HCT116 (cell line): ENCODE results near the gene ZSWIM9. TPM values are rescaled to one million over a fixed set of nuclear protein-coding genes. Genes with fewer than 3 reads are reported as not detected.

ENCODE experiments used
- ATAC-seq: fragments of 200-7000 bp; cut with Tn5 transposase; 2 replicates; pipeline ENCODE4 v1.9.1; 2020; ENCODE audit warnings: mild to moderate bottlenecking, moderate library complexity
- BruUV-seq: library from RNA; stranded (reverse); fragments of 400-500 nt; replicated peaks from 2 replicates; lab custom pipeline; 2021; lab: Mats Ljungman, UMichigan
- CTCF ChIA-PET: fragments of 300-600 bp; sonication (Branson Sonifier 250); formaldehyde crosslinking; loops from one replicate; lab custom pipeline; 2021; ENCODE audit warnings: antibody characterized with exemption; lab: Charles Lee
- POLR2A ChIA-PET: fragments of 300-600, 350-600 bp; sonication (Branson Sonifier 250); formaldehyde crosslinking; loops from one replicate; lab custom pipeline; 2021; ENCODE audit warnings: antibody characterized with exemption; lab: Charles Lee
- RAD21 ChIA-PET, 2 experiments: fragments of 300-600 bp; sonication (Branson Sonifier 250); formaldehyde crosslinking; loops; one replicate each; lab custom pipeline; 2023; ENCODE audit warnings: low total read pairs in 2 of 2; ENCODE audit not compliant: uncharacterized antibody in 2 of 2, unreplicated experiment in 2 of 2, low non-redundant PET in 1 of 2; lab: Charles Lee
- DNase-seq: peaks from one replicate; pipeline ENCODE4 v3.0.0-alpha.2; 2010; ENCODE audit warnings: low read depth, low spot score
- H2AFZ ChIP-seq: fragments of 200-600 bp; shearing (Covaris generic), sonication (generic); 2 replicates; pipeline ENCODE4 v1.6.1; 2017; ENCODE audit warnings: low read depth, mixed run types, mixed read lengths, antibody characterized with exemption, low read length; ENCODE audit not compliant: poor library complexity, severe bottlenecking
- H3K27ac ChIP-seq: 2 replicates; pipeline ENCODE4 v1.5.1; 2012; ENCODE audit warnings: low read depth, low read length
- H3K27me3 ChIP-seq: fragments of 200-600 bp; sonication (generic); 2 replicates; pipeline ENCODE4 v1.6.1; 2016; ENCODE audit warnings: mixed run types, low read length, mixed read lengths; ENCODE audit not compliant: insufficient read depth
- H3K36me3 ChIP-seq, 2 experiments: fragments of 200-500 bp in 1 of 2; fragments of 200-600 bp in 1 of 2; sonication (Bioruptor generic) in 1 of 2; sonication (generic) in 1 of 2; 2 replicates each; pipeline versions ENCODE4 v1.5.1 to v1.6.1; 2014 to 2016; ENCODE audit warnings: low read length in 2 of 2, inconsistent platforms in 1 of 2, mixed read lengths in 1 of 2, mixed run types in 1 of 2; ENCODE audit not compliant: insufficient read depth in 2 of 2, control insufficient read depth in 1 of 2
- H3K4me1 ChIP-seq, 2 experiments: fragments of 200-600 bp in 1 of 2; sonication (generic) in 1 of 2; 2 replicates each; pipeline versions ENCODE4 v1.5.1 to v1.6.1; 2012 to 2017; ENCODE audit warnings: low read length in 2 of 2, inconsistent platforms in 1 of 2, mild to moderate bottlenecking in 1 of 2, mixed read lengths in 1 of 2, mixed run types in 1 of 2, moderate library complexity in 1 of 2; ENCODE audit not compliant: insufficient read depth in 2 of 2, control insufficient read depth in 1 of 2
- H3K4me2 ChIP-seq: fragments of 200-600 bp; sonication (generic); 2 replicates; pipeline ENCODE4 v1.6.1; 2017; ENCODE audit warnings: mixed run types, low read length, mixed read lengths
- H3K4me3 ChIP-seq, 2 experiments: fragments of 200-600 bp in 1 of 2; sonication (generic) in 1 of 2; replicated peaks in 1 of 2; 2 replicates each; pipeline ENCODE4 v1.5.1; 2011 to 2016; ENCODE audit warnings: low read length in 2 of 2, control low read depth in 1 of 2, low read depth in 1 of 2, mild to moderate bottlenecking in 1 of 2, mixed read lengths in 1 of 2, mixed run types in 1 of 2
- H3K79me2 ChIP-seq: fragments of 200-600 bp; sonication (generic); 2 replicates; pipeline ENCODE4 v1.6.1; 2017; ENCODE audit warnings: mild to moderate bottlenecking, mixed run types, low read length, moderate library complexity, mixed read lengths; ENCODE audit not compliant: insufficient read depth
- H3K9ac ChIP-seq: fragments of 200-600 bp; sonication (generic); 2 replicates; pipeline ENCODE4 v1.6.1; 2016; ENCODE audit warnings: low read length, mixed read lengths
- H3K9me2 ChIP-seq: fragments of 200-600 bp; sonication (generic), shearing (Covaris generic); 2 replicates; pipeline ENCODE4 v1.6.1; 2017; ENCODE audit warnings: mixed run types, mild to moderate bottlenecking, moderate library complexity; ENCODE audit not compliant: insufficient read depth
- H3K9me3 ChIP-seq, 2 experiments: fragments of 200-500 bp in 1 of 2; fragments of 200-600 bp in 1 of 2; sonication (Bioruptor generic) in 1 of 2; sonication (generic) in 1 of 2; 2 replicates each; pipeline ENCODE4 v1.6.1; 2014 to 2017; ENCODE audit warnings: low read length in 2 of 2, mixed read lengths in 2 of 2, inconsistent platforms in 1 of 2, low read depth in 1 of 2, mild to moderate bottlenecking in 1 of 2, mixed run types in 1 of 2, moderate library complexity in 1 of 2; ENCODE audit not compliant: control insufficient read depth in 1 of 2, insufficient read depth in 1 of 2
- H4K20me1 ChIP-seq: fragments of 200-600 bp; sonication (generic), shearing (Covaris generic); 2 replicates; pipeline ENCODE4 v1.6.1; 2017; ENCODE audit warnings: mixed run types, mild to moderate bottlenecking, moderate library complexity; ENCODE audit not compliant: insufficient read depth
- CBX3 ChIP-seq: IDR thresholded peaks from 2 replicates; pipeline ENCODE4 v1.6.1; 2012; ENCODE audit warnings: low read depth
- CEBPB ChIP-seq: IDR thresholded peaks from 2 replicates; pipeline ENCODE4 v1.6.1; 2012; ENCODE audit warnings: low read depth
- EGR1 ChIP-seq: IDR thresholded peaks from 2 replicates; pipeline ENCODE4 v1.6.1; 2012; ENCODE audit warnings: low read depth
- EZH2 ChIP-seq: fragments of 200-600 bp; sonication (generic); IDR thresholded peaks from 2 replicates; pipeline ENCODE4 v1.6.1; 2017; ENCODE audit warnings: antibody characterized with exemption, mixed run types
- JUND ChIP-seq: IDR thresholded peaks from 2 replicates; pipeline ENCODE4 v1.6.1; 2012
- POLR2A ChIP-seq: IDR thresholded peaks from 2 replicates; pipeline ENCODE4 v1.7.0; 2011; ENCODE audit warnings: borderline replicate concordance; ENCODE audit not compliant: insufficient read depth, insufficient read length; ENCODE audit errors: extremely low read depth
- POLR2AphosphoS5 ChIP-seq: IDR thresholded peaks from 2 replicates; pipeline ENCODE4 v1.6.1; 2011; ENCODE audit warnings: mild to moderate bottlenecking, low read depth, low read length, moderate library complexity
- RAD21 ChIP-seq: IDR thresholded peaks from 2 replicates; pipeline ENCODE4 v1.6.1; 2012; ENCODE audit warnings: low read depth, mild to moderate bottlenecking
- SIN3A ChIP-seq: IDR thresholded peaks from 2 replicates; pipeline ENCODE4 v1.6.1; 2012; ENCODE audit warnings: low read depth
- SP1 ChIP-seq: IDR thresholded peaks from 2 replicates; pipeline ENCODE4 v1.6.1; 2012; ENCODE audit warnings: low read depth
- SRF ChIP-seq: IDR thresholded peaks from 2 replicates; pipeline ENCODE4 v1.6.1; 2012; ENCODE audit warnings: low read depth
- TCF7L2 ChIP-seq: IDR thresholded peaks from 2 replicates; pipeline ENCODE4 v1.7.0; 2011; ENCODE audit warnings: borderline replicate concordance, inconsistent platforms; ENCODE audit not compliant: insufficient read depth, insufficient read length; ENCODE audit errors: extremely low read depth
- YY1 ChIP-seq: IDR thresholded peaks from 2 replicates; pipeline ENCODE4 v1.6.1; 2011; ENCODE audit warnings: low read length, low read depth, moderate library complexity, mild to moderate bottlenecking; ENCODE audit not compliant: insufficient replicate concordance; ENCODE audit errors: extremely low read depth
- ZFX ChIP-seq: fragments of 450-650 bp; IDR thresholded peaks from 2 replicates; pipeline ENCODE4 v1.6.1; 2017
- ZNF274 ChIP-seq: fragments of 200-500 bp; sonication (Bioruptor generic); IDR thresholded peaks from 2 replicates; pipeline ENCODE4 v1.6.1; 2014; ENCODE audit warnings: mild to moderate bottlenecking, low read depth, low read length, inconsistent platforms
- intact Hi-C: fragments of 100-400 bp; cut with micrococcal nuclease; formaldehyde crosslinking; loops from 2 replicates; pipeline ENCODE4 v1.10.0; 2022
- total RNA-seq: library from RNA; stranded (reverse); gene quantifications from one replicate; pipeline ENCODE4 v1.2.1, GENCODE V29; 2021; ENCODE audit not compliant: unreplicated experiment
- TF ChIP-seq, protein P1 (sequence below): IDR thresholded peaks from 2 replicates; pipeline ENCODE4 v1.6.1; 2011; ENCODE audit warnings: mild to moderate bottlenecking, low read length, moderate library complexity; ENCODE audit not compliant: insufficient replicate concordance; ENCODE audit errors: extremely low read depth
- TF ChIP-seq, protein P2 (sequence below): IDR thresholded peaks from 2 replicates; pipeline ENCODE4 v1.6.1; 2012; ENCODE audit warnings: low read depth
- TF ChIP-seq, protein P3 (sequence below), 3 experiments: fragments of 200-600 bp in 1 of 3; sonication (generic) in 1 of 3; IDR thresholded peaks in 2 of 3; conservative IDR thresholded peaks in 1 of 3; 2 replicates each; pipeline ENCODE4 v1.5.1; 2012 to 2017; ENCODE audit warnings: low read depth in 2 of 3, low read length in 2 of 3, antibody characterized with exemption in 1 of 3, borderline replicate concordance in 1 of 3, control low read depth in 1 of 3, mild to moderate bottlenecking in 1 of 3, mixed read lengths in 1 of 3, mixed run types in 1 of 3, moderate library complexity in 1 of 3; ENCODE audit not compliant: insufficient read depth in 1 of 3
- TF ChIP-seq, protein P4 (sequence below): IDR thresholded peaks from 2 replicates; pipeline ENCODE4 v1.6.1; 2012
- TF ChIP-seq, protein P5 (sequence below): IDR thresholded peaks from 2 replicates; pipeline ENCODE4 v1.6.1; 2012

ZSWIM9 gene
- total RNA-seq, 1 experiment from 2014 or later, result 10.2 TPM

DNA sequence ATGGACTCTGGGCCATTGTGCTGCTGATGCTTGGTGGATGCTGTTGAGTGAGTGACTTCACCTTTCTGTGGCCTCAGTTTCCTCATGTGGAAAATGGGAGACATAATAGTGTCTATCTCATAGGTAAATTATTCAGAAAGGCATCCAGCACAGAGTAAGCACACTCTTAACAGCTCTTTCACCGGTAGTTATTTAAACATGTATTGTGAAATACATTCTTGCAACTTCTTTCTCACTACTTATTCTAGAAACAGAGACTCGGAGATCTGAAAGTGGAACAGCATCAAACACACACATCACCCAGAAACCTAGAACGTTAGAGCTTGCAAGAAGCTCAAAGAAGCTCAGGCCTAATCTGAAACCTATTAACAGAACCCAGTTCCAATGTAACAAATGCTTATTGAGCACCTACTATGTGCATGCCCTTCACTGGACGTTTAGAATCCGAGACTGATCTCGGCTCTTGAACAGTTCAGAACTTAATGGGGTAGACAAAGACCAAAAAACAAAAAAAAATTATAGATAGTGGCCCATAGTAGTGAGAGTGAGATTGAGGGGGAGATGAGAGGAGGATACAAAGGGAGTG lies 4.1 kb downstream of the ZSWIM9 start:
- ChIA-PET RAD21 (no interaction called here), CTCF (no interaction called here), POLR2A (no interaction called here)
- Histone ChIP-seq H3K4me2 (no peak overlapping the region), H4K20me1 (no peaks in the 10 kb centered on the region), H3K36me3 (peaks cover 8 to 25% of the 10 kb centered on the region in 2 experiments; a peak in 3 of 4 replicates), H3K79me2 (peaks cover 16% of the 10 kb centered on the region), H3K4me1 (peaks cover 4 to 9% of the 10 kb centered on the region in 2 experiments; a peak in 3 of 4 replicates), H2AFZ (no peak overlapping the region), H3K27ac (no peak overlapping the region), H3K27me3 (no peaks in the 10 kb centered on the region), H3K4me3 (no peak overlapping the region), H3K9me2 (no peaks in the 10 kb centered on the region), H3K9me3 (no peaks in the 10 kb centered on the region), H3K9ac (no peak overlapping the region)
- intact Hi-C loops, result no loop called here
- ATAC-seq (no peak), DNase-seq (no peak)
- BruUV-seq, result TSS peak; percentile 3
- TF ChIP-seq POLR2AphosphoS5, result no peak
- TF ChIP-seq, protein P1, sequence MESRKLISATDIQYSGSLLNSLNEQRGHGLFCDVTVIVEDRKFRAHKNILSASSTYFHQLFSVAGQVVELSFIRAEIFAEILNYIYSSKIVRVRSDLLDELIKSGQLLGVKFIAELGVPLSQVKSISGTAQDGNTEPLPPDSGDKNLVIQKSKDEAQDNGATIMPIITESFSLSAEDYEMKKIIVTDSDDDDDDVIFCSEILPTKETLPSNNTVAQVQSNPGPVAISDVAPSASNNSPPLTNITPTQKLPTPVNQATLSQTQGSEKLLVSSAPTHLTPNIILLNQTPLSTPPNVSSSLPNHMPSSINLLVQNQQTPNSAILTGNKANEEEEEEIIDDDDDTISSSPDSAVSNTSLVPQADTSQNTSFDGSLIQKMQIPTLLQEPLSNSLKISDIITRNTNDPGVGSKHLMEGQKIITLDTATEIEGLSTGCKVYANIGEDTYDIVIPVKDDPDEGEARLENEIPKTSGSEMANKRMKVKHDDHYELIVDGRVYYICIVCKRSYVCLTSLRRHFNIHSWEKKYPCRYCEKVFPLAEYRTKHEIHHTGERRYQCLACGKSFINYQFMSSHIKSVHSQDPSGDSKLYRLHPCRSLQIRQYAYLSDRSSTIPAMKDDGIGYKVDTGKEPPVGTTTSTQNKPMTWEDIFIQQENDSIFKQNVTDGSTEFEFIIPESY, result no peak
- TF ChIP-seq, protein P2, sequence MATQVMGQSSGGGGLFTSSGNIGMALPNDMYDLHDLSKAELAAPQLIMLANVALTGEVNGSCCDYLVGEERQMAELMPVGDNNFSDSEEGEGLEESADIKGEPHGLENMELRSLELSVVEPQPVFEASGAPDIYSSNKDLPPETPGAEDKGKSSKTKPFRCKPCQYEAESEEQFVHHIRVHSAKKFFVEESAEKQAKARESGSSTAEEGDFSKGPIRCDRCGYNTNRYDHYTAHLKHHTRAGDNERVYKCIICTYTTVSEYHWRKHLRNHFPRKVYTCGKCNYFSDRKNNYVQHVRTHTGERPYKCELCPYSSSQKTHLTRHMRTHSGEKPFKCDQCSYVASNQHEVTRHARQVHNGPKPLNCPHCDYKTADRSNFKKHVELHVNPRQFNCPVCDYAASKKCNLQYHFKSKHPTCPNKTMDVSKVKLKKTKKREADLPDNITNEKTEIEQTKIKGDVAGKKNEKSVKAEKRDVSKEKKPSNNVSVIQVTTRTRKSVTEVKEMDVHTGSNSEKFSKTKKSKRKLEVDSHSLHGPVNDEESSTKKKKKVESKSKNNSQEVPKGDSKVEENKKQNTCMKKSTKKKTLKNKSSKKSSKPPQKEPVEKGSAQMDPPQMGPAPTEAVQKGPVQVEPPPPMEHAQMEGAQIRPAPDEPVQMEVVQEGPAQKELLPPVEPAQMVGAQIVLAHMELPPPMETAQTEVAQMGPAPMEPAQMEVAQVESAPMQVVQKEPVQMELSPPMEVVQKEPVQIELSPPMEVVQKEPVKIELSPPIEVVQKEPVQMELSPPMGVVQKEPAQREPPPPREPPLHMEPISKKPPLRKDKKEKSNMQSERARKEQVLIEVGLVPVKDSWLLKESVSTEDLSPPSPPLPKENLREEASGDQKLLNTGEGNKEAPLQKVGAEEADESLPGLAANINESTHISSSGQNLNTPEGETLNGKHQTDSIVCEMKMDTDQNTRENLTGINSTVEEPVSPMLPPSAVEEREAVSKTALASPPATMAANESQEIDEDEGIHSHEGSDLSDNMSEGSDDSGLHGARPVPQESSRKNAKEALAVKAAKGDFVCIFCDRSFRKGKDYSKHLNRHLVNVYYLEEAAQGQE, result no peak
- no peak for TF ChIP-seq TCF7L2
- no peak for TF ChIP-seq ZNF274
- TF ChIP-seq POLR2A, result no peak
- no peak for TF ChIP-seq SRF
- no peak for TF ChIP-seq YY1
- TF ChIP-seq SP1, result no peak
- TF ChIP-seq JUND, result no peak
- no peak for TF ChIP-seq SIN3A
- TF ChIP-seq EGR1, result no peak
- TF ChIP-seq, protein P3, sequence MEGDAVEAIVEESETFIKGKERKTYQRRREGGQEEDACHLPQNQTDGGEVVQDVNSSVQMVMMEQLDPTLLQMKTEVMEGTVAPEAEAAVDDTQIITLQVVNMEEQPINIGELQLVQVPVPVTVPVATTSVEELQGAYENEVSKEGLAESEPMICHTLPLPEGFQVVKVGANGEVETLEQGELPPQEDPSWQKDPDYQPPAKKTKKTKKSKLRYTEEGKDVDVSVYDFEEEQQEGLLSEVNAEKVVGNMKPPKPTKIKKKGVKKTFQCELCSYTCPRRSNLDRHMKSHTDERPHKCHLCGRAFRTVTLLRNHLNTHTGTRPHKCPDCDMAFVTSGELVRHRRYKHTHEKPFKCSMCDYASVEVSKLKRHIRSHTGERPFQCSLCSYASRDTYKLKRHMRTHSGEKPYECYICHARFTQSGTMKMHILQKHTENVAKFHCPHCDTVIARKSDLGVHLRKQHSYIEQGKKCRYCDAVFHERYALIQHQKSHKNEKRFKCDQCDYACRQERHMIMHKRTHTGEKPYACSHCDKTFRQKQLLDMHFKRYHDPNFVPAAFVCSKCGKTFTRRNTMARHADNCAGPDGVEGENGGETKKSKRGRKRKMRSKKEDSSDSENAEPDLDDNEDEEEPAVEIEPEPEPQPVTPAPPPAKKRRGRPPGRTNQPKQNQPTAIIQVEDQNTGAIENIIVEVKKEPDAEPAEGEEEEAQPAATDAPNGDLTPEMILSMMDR (IDR thresholded peaks at IDR 0.05 in 2 of 3, conservative IDR thresholded peaks at IDR 0.05 in 1 of 3; ENCODE audit: borderline replicate concordance in 1 of 3, insufficient read depth in 1 of 3, low read depth in 2 of 3, low read length in 2 of 3), result no peak
- TF ChIP-seq CEBPB, result no peak
- no peak for TF ChIP-seq EZH2
- TF ChIP-seq, protein P4, sequence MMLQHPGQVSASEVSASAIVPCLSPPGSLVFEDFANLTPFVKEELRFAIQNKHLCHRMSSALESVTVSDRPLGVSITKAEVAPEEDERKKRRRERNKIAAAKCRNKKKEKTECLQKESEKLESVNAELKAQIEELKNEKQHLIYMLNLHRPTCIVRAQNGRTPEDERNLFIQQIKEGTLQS, result no peak
- no peak for TF ChIP-seq CBX3
- TF ChIP-seq RAD21, result no peak
- TF ChIP-seq, protein P5, sequence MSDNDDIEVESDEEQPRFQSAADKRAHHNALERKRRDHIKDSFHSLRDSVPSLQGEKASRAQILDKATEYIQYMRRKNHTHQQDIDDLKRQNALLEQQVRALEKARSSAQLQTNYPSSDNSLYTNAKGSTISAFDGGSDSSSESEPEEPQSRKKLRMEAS, result no peak
- TF ChIP-seq ZFX, result no peak
